MCF 10A (cell line): ENCODE results near the gene PRDM8. TPM values are rescaled to one million over a fixed set of nuclear protein-coding genes. Genes with fewer than 3 reads are reported as not detected.

Experiments
- BruUV-seq: library from RNA; stranded (reverse); fragments of 400-500 nt; replicated peaks from 2 replicates; lab custom pipeline; 2021; lab: Mats Ljungman, UMichigan
- CTCF ChIA-PET: fragments of 300-600 bp; sonication (Branson Sonifier 250); formaldehyde crosslinking; extraction: SDS; loops from one replicate; lab custom pipeline; 2021; ENCODE audit warnings: antibody characterized with exemption, inconsistent platforms; lab: Yijun Ruan, JAX
- POLR2A ChIA-PET: fragments of 300-600, 350-650 bp; sonication (Branson Sonifier 250); formaldehyde crosslinking; extraction: SDS; loops from one replicate; lab custom pipeline; 2020; ENCODE audit warnings: antibody characterized with exemption, inconsistent platforms; lab: Yijun Ruan, JAX
- DNase-seq: peaks from one replicate; pipeline ENCODE4 v3.0.0-alpha.2; 2018; ENCODE audit not compliant: unreplicated experiment
- H3K27ac Mint-ChIP-seq: one replicate; pipeline ENCODE4 v1.8.0; 2022; ENCODE audit warnings: mild to moderate bottlenecking, low read depth, mixed read lengths; ENCODE audit not compliant: unreplicated experiment
- H3K27me3 Mint-ChIP-seq: one replicate; pipeline ENCODE4 v1.8.0; 2022; ENCODE audit warnings: mixed read lengths; ENCODE audit not compliant: insufficient read depth, unreplicated experiment
- H3K36me3 Mint-ChIP-seq: one replicate; pipeline ENCODE4 v1.8.0; 2022; ENCODE audit warnings: mild to moderate bottlenecking, moderate library complexity, mixed read lengths; ENCODE audit not compliant: insufficient read depth, unreplicated experiment
- H3K4me1 Mint-ChIP-seq: one replicate; pipeline ENCODE4 v1.8.0; 2022; ENCODE audit warnings: mixed read lengths; ENCODE audit not compliant: insufficient read depth, unreplicated experiment
- H3K4me3 Mint-ChIP-seq: one replicate; pipeline ENCODE4 v1.8.0; 2022; ENCODE audit warnings: mild to moderate bottlenecking, moderate library complexity, mixed read lengths; ENCODE audit not compliant: unreplicated experiment
- H3K9me3 Mint-ChIP-seq: one replicate; pipeline ENCODE4 v1.8.0; 2022; ENCODE audit warnings: mixed read lengths; ENCODE audit not compliant: unreplicated experiment
- intact Hi-C: fragments of 100-400 bp; cut with micrococcal nuclease; formaldehyde crosslinking; loops from 2 replicates; pipeline ENCODE4 v1.14.1; 2022
- total RNA-seq: library from RNA; stranded (reverse); gene quantifications from 2 replicates; pipeline ENCODE4 v1.2.3, GENCODE V29; 2022
- TF ChIP-seq, protein P1 (sequence below): fragments of 200-600 bp; IDR thresholded peaks from one replicate; pipeline ENCODE4 v1.8.0; 2022; ENCODE audit warnings: antibody characterized with exemption, mild to moderate bottlenecking; ENCODE audit not compliant: unreplicated experiment

PRDM8 gene
- total RNA-seq, 1 experiment from 2014 or later: 4.9 TPM

DNA sequence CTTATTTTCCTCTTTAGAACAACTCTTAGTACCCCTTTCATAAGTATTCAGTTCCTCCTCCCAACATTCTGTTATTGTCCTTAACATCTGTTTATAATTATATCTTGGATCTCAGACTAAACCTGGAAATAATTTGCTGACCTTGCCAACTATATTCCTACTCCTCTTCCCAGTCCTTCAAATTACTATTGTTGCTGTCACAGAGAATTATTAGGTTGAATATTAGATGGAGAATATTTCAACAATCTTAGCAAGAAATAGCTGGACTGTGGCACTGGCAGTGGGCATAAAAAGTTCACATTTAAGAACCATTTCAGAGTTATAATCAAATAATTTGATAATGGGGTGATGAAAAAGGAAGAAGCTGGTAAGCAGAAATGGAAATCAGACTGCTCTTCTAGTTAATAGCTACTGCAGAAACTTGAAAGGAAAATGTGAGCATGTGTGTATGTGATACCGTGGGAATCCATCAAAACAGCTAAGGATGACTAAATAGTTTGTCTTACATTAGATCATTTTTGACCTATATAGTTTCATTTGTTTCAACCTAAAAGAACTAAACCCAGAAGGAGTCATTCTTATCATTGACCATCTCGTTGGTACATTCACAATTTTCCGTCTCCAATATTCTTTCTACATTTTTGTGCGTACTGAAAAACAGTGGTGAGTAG is 43.3 kb upstream of the PRDM8 start:
- TF ChIP-seq, protein P1, sequence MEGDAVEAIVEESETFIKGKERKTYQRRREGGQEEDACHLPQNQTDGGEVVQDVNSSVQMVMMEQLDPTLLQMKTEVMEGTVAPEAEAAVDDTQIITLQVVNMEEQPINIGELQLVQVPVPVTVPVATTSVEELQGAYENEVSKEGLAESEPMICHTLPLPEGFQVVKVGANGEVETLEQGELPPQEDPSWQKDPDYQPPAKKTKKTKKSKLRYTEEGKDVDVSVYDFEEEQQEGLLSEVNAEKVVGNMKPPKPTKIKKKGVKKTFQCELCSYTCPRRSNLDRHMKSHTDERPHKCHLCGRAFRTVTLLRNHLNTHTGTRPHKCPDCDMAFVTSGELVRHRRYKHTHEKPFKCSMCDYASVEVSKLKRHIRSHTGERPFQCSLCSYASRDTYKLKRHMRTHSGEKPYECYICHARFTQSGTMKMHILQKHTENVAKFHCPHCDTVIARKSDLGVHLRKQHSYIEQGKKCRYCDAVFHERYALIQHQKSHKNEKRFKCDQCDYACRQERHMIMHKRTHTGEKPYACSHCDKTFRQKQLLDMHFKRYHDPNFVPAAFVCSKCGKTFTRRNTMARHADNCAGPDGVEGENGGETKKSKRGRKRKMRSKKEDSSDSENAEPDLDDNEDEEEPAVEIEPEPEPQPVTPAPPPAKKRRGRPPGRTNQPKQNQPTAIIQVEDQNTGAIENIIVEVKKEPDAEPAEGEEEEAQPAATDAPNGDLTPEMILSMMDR: no peak
- H3K27ac Mint-ChIP-seq: no peak overlapping the region
- H3K9me3 Mint-ChIP-seq: no peaks in the 10 kb centered on the region
- DNase-seq: no peak
- no peaks in the 10 kb centered on the region for H3K4me1 Mint-ChIP-seq
- no peaks in the 10 kb centered on the region for H3K27me3 Mint-ChIP-seq
- BruUV-seq: no TSS peak
- ChIA-PET CTCF (interaction anchor here (0.7 to 1.4 kb wide), 5 partner anchors 29 to 885 kb away, joined by 3 to 6 read pairs (median 4); no protein-coding TSS in a partner anchor), POLR2A (interaction anchor here (0.7 kb wide), 1 partner anchor 18 kb away, joined by 3 read pairs; no protein-coding TSS in a partner anchor)
- H3K4me3 Mint-ChIP-seq: no peak overlapping the region
- intact Hi-C loops: no loop called here
- H3K36me3 Mint-ChIP-seq: no peaks in the 10 kb centered on the region

DNA sequence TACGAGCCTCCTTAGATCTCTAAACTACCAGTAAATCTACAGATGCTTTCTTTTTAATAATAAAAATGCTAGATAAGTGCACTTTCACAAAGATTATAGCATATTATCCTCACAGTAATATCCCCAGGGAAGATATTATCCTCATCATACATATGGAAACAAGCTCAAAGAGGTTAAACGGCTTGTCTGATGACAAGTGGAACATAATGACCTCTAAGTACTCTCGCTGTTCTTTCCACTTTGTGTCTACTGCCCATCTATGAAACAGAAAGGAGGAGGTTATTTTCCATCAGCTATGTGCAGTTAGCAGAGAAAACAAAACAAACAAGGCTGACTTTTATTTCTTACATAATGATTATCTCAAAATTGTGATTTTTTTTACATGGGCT is 42.8 kb upstream of the PRDM8 start:
- Mint-ChIP-seq H3K27me3 (no peaks in the 10 kb centered on the region), H3K36me3 (no peaks in the 10 kb centered on the region), H3K27ac (no peak overlapping the region), H3K9me3 (no peaks in the 10 kb centered on the region), H3K4me3 (no peak overlapping the region), H3K4me1 (no peaks in the 10 kb centered on the region)
- no TSS peak for BruUV-seq
- no peak for DNase-seq
- POLR2A ChIA-PET: interaction anchor here (0.7 kb wide), 1 partner anchor 19 kb away, joined by 3 read pairs; no protein-coding TSS in a partner anchor
- TF ChIP-seq, protein P1: no peak
- CTCF ChIA-PET: interaction anchor here (0.7 to 1.4 kb wide), 6 partner anchors 14 to 884 kb away, joined by 3 to 6 read pairs (median 4); no protein-coding TSS in a partner anchor
- intact Hi-C loops: no loop called here

DNA sequence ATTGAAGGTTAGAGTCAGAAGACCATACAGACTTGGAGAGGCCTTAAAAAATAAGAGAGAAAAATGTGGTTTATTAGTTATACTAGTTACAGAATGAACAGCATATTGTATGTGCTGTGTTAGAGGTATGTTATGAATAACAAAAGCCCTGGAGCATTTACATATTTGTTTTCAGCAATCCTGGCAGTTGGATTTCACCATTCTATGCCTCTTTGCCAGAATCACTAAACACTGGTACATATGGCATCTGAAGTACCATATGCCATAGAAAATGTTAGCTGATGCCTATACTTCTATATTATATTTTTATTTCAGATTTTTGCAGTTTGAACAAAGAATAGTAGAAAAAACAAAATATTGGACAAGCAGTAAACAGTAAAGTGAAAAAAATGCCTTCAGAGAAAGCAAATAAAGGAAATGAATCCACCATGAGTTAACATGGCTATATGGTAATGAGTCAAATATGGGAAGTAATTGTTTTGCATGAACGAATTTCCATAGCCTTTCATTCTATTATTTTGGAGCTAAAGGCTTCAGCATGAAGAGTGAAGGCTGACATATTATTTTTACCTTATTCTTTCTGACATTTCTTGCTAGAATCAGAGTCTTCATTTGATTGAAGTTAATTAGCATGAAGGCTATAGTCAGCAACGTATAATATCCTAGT is 41.9 kb upstream of the PRDM8 start:
- H3K27ac Mint-ChIP-seq: no peak overlapping the region
- no TSS peak for BruUV-seq
- no peaks in the 10 kb centered on the region for H3K4me1 Mint-ChIP-seq
- ChIA-PET POLR2A (no interaction called here), CTCF (interaction anchor here (1.1 kb wide), 1 partner anchor 15 kb away, joined by 4 read pairs; no protein-coding TSS in a partner anchor)
- H3K36me3 Mint-ChIP-seq: no peaks in the 10 kb centered on the region
- intact Hi-C loops: no loop called here
- H3K9me3 Mint-ChIP-seq: no peaks in the 10 kb centered on the region
- H3K4me3 Mint-ChIP-seq: no peak overlapping the region
- DNase-seq: no peak
- TF ChIP-seq, protein P1: no peak
- H3K27me3 Mint-ChIP-seq: no peaks in the 10 kb centered on the region

DNA sequence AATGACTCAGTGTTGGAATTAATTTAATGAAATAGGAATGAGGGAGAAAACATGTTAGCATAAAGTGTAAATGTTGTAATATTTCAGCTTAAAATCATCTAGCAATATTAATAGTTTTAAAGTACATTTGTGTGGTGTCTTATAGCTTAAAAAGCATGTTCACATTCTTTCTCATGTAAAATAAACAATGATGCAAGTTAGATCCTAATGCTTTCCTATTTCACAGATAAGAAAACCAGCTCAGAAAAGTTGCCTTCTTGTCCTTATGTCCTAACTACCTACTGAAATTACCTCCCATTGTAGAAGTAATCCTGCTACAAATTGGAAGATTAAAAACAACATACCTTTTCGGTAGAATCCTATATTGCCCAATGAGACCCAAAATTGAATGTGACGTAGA is 40.9 kb upstream of the PRDM8 start:
- BruUV-seq: no TSS peak
- no peaks in the 10 kb centered on the region for H3K9me3 Mint-ChIP-seq
- H3K27me3 Mint-ChIP-seq: no peaks in the 10 kb centered on the region
- H3K4me3 Mint-ChIP-seq: no peak overlapping the region
- DNase-seq: no peak
- intact Hi-C loops: no loop called here
- POLR2A ChIA-PET: no interaction called here
- H3K36me3 Mint-ChIP-seq: no peaks in the 10 kb centered on the region
- CTCF ChIA-PET: interaction anchor here (0.7 kb wide), 1 partner anchor 28 kb away, joined by 4 read pairs; no protein-coding TSS in a partner anchor
- H3K4me1 Mint-ChIP-seq: no peaks in the 10 kb centered on the region
- TF ChIP-seq, protein P1: no peak
- H3K27ac Mint-ChIP-seq: no peak overlapping the region
